Body of pancreas (tissue), 4 donors: ENCODE measurements around the gene C14orf93.

ENCODE experiments used
- POLR2A ChIP-seq, 3 donors: fragments of 450-650 bp; IDR thresholded peaks; one replicate each; pipeline ENCODE4 v1.6.1; 2016; ENCODE audit warnings: antibody characterized with exemption in 3 of 3, mild to moderate bottlenecking in 2 of 3
- TF ChIP-seq, protein P1 (sequence below), 7 experiments: fragments of 450-650 bp in 4 of 7; fragments of 200-600 bp in 3 of 7; sonication (generic) in 3 of 7; IDR thresholded peaks; one replicate each; pipeline ENCODE4 v1.5.1; 2016 to 2019; ENCODE audit warnings: antibody characterized with exemption in 7 of 7

GRCh38 chr14:22982477-22983245 is 27.3 kb downstream of the C14orf93 start, which contains the start of gene AJUBA:
- TF ChIP-seq, protein P1, sequence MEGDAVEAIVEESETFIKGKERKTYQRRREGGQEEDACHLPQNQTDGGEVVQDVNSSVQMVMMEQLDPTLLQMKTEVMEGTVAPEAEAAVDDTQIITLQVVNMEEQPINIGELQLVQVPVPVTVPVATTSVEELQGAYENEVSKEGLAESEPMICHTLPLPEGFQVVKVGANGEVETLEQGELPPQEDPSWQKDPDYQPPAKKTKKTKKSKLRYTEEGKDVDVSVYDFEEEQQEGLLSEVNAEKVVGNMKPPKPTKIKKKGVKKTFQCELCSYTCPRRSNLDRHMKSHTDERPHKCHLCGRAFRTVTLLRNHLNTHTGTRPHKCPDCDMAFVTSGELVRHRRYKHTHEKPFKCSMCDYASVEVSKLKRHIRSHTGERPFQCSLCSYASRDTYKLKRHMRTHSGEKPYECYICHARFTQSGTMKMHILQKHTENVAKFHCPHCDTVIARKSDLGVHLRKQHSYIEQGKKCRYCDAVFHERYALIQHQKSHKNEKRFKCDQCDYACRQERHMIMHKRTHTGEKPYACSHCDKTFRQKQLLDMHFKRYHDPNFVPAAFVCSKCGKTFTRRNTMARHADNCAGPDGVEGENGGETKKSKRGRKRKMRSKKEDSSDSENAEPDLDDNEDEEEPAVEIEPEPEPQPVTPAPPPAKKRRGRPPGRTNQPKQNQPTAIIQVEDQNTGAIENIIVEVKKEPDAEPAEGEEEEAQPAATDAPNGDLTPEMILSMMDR (IDR thresholded peaks at IDR 0.05): peak in 1 of 7 experiments; percentile 23
- TF ChIP-seq POLR2A (IDR thresholded peaks at IDR 0.05): peak; percentile 46 to 77 (median 76)
